Testis (tissue), 3 donors: ENCODE measurements around the gene KCTD16. TPM values are rescaled to one million over a fixed set of nuclear protein-coding genes. Genes with fewer than 3 reads are reported as not detected.

ENCODE experiments used
- DNase-seq: peaks from one replicate; pipeline ENCODE4 v3.0.0-alpha.2; 2019
- H3K27ac ChIP-seq, 2 donors: fragments of 200-600 bp; sonication (generic); one replicate each; pipeline ENCODE4 v1.5.1; 2019
- H3K27me3 ChIP-seq: fragments of 200-600 bp; sonication (generic); one replicate; pipeline ENCODE4 v1.5.1; 2019
- H3K36me3 ChIP-seq: fragments of 200-600 bp; sonication (generic); one replicate; pipeline ENCODE4 v1.5.1; 2017; ENCODE audit warnings: low read depth; ENCODE audit errors: missing control alignments
- H3K4me1 ChIP-seq: fragments of 200-600 bp; sonication (generic); one replicate; pipeline ENCODE4 v1.5.1; 2019
- H3K4me3 ChIP-seq, 2 donors: fragments of 200-600 bp; sonication (generic); one replicate each; pipeline ENCODE4 v1.5.1; 2017 to 2019
- H3K9me3 ChIP-seq: fragments of 200-600 bp; sonication (generic); one replicate; pipeline ENCODE4 v1.5.1; 2017
- POLR2A ChIP-seq: fragments of 450-650 bp; IDR thresholded peaks from one replicate; pipeline ENCODE4 v1.6.1; 2017; ENCODE audit warnings: antibody characterized with exemption, mild to moderate bottlenecking, moderate library complexity
- WGBS, 2 donors: methylation state at CpG; one replicate each; pipeline ENCODE4 v1.1.5; 2018; 5-methylcytosine and 5-hydroxymethylcytosine counted together
- intact Hi-C: fragments of 100-400 bp; cut with DNase I; formaldehyde crosslinking; loops from one replicate; pipeline ENCODE4 v1.15.1; 2023; ENCODE audit warnings: low total_unique reads
- polyA plus RNA-seq: library from polyadenylated mRNA; stranded (reverse); fragments of 350-450 nt; fragmentation: Illumina TruSeq; extraction: RNeasy Lipid Tissue Mini Kit (QIAGEN cat#74804); gene quantifications from one replicate; pipeline ENCODE4 v1.2.3, GENCODE V29; 2014; ENCODE audit warnings: low read depth, low replicate concordance; ENCODE audit not compliant: insufficient read depth
- total RNA-seq, 2 donors: library from RNA; depleted of rRNA; stranded (reverse); fragments of >200 nt; gene quantifications; one replicate each; pipeline ENCODE4 v1.2.3, GENCODE V29; 2016
- TF ChIP-seq, protein P1 (sequence below), 3 experiments: fragments of 450-650 bp in 2 of 3; fragments of 200-600 bp in 1 of 3; sonication (generic) in 1 of 3; IDR thresholded peaks; one replicate each; pipeline ENCODE4 v1.5.1; 2016 to 2019; ENCODE audit warnings: antibody characterized with exemption in 3 of 3, mild to moderate bottlenecking in 2 of 3, moderate library complexity in 1 of 3

Gene KCTD16
- total and polyA plus RNA-seq, 3 donors from 2014 or later: 1.4 to 3.2 (median 2.7) TPM

DNA sequence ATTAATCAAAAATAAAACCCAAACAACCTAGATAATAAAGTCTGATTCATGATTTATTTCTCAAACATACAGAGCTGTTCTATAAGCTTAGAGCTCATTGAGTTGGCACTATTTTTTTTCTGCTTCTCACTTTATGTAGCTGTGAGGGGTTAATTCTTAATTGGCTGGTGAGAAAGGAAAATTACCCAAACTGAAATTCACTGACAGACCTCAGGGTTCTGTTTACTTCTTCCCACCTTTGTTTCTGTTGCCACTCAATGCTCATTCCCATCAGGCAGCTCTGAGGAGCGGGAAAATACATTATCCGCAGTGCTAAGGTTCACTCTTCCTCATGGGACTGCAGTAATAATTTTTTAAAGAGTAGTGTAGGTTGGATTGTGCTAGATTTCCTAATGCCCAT is 139.9 kb downstream of the KCTD16 start:
- intact Hi-C loops: no loop called here
- 95 to 97% methylated on average over 2 of the region's 2 CpGs for WGBS, 2 donors
- no peaks in the 10 kb centered on the region for H3K4me1 ChIP-seq
- no peak for DNase-seq
- H3K36me3 ChIP-seq: no peaks in the 10 kb centered on the region
- H3K9me3 ChIP-seq: no peaks in the 10 kb centered on the region
- no peak overlapping the region for H3K27ac ChIP-seq
- no peak overlapping the region for H3K4me3 ChIP-seq
- TF ChIP-seq, protein P1, sequence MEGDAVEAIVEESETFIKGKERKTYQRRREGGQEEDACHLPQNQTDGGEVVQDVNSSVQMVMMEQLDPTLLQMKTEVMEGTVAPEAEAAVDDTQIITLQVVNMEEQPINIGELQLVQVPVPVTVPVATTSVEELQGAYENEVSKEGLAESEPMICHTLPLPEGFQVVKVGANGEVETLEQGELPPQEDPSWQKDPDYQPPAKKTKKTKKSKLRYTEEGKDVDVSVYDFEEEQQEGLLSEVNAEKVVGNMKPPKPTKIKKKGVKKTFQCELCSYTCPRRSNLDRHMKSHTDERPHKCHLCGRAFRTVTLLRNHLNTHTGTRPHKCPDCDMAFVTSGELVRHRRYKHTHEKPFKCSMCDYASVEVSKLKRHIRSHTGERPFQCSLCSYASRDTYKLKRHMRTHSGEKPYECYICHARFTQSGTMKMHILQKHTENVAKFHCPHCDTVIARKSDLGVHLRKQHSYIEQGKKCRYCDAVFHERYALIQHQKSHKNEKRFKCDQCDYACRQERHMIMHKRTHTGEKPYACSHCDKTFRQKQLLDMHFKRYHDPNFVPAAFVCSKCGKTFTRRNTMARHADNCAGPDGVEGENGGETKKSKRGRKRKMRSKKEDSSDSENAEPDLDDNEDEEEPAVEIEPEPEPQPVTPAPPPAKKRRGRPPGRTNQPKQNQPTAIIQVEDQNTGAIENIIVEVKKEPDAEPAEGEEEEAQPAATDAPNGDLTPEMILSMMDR (IDR thresholded peaks at IDR 0.05): no peak
- TF ChIP-seq POLR2A: no peak
- H3K27me3 ChIP-seq: no peaks in the 10 kb centered on the region

DNA sequence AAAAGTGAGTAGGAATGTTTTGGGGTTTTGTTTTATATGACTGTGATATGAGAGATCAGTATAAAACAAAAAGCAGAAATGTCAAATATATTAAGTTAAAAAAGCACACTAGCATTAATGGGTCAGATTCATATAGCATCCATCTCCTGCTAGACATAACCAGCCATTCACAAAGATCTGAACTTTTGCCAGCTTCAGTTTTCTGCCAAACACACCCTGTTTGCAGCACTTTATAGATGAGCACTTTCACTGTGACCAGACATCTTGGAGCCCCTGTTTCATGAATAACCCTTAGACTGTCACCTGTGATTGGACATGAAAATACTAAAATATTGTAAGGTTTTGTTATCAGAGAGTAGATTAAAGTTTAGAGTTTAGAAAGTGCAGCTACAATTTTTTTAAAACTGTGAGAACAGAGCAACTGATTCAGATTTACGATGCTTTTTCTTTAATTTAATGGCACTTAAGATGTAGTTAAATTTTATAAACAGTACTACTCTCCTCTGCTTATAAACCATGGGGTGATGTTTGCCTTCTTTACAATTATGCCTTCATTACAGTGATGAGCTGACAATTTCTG is 142.6 kb downstream of the KCTD16 start:
- H3K4me1 ChIP-seq: no peaks in the 10 kb centered on the region
- no peaks in the 10 kb centered on the region for H3K9me3 ChIP-seq
- H3K27ac ChIP-seq: no peak overlapping the region
- intact Hi-C loops: no loop called here
- WGBS, 2 donors: 90 to 96% methylated on average over 1 of the region's 1 CpG
- TF ChIP-seq POLR2A: no peak
- TF ChIP-seq, protein P1 (IDR thresholded peaks at IDR 0.05): no peak
- H3K36me3 ChIP-seq: no peaks in the 10 kb centered on the region
- H3K4me3 ChIP-seq: no peak overlapping the region
- no peak for DNase-seq
- H3K27me3 ChIP-seq: no peaks in the 10 kb centered on the region

DNA sequence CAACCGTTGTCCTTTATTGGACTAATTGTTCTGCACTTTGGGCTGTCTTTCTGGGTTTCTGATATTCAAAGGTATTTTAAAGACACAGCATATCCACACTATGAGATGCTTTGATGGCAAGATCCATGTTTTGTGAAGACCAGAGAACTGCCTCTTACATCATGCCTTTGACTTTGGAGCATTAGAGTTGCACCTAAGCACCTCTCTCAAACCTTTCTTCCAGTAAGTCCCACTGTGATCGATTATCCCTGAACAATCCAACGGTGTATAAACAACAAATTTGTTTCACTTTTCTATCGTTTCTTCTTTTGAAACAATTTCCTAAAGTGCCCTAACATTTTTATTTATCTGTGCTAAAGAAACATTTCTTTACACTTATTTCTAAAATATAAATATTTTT is 144.4 kb downstream of the KCTD16 start:
- 75 to 84% methylated on average over 4 of the region's 4 CpGs for WGBS, 2 donors
- intact Hi-C loops: no loop called here
- Histone ChIP-seq H3K27ac (no peak overlapping the region), H3K4me1 (no peaks in the 10 kb centered on the region), H3K9me3 (no peaks in the 10 kb centered on the region), H3K4me3 (no peak overlapping the region), H3K27me3 (no peaks in the 10 kb centered on the region), H3K36me3 (no peaks in the 10 kb centered on the region)
- DNase-seq: no peak
- no peak for TF ChIP-seq POLR2A
- TF ChIP-seq, protein P1 (IDR thresholded peaks at IDR 0.05): no peak

DNA sequence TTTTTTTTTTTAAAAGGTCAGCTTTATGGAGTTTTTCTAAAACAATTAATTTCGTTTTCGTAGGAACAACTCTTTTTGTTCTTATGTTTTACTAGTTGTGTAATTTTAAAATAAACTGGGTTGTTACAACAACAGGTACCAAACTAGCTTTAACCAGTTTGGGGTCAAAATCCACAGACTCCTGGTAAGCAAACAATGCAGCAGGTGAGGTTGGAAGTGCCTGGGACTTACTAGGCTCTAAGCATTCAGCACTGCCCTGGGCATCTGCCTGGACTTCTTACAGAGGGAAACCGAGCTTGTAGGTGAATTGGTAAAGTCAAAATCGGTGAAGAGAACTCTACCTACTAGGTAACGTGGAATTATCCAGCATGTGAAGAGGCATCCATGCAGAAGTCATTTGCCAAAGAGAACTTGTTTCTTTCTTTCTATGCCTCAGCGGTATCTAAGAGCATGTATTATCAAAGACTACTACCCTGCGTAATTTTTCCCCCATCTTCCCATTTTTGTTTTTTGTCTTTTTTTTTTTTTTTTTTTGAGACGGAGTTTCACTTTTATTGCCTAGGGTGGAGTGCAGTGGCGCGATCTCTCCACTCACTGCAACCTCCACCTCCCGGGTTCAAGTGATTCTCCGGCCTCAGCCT is 145.4 kb downstream of the KCTD16 start:
- Histone ChIP-seq H3K27me3 (no peaks in the 10 kb centered on the region), H3K36me3 (no peaks in the 10 kb centered on the region), H3K4me3 (no peak overlapping the region), H3K4me1 (no peaks in the 10 kb centered on the region), H3K27ac (no peak overlapping the region), H3K9me3 (no peaks in the 10 kb centered on the region)
- intact Hi-C loops: no loop called here
- TF ChIP-seq POLR2A: no peak
- TF ChIP-seq, protein P1 (IDR thresholded peaks at IDR 0.05): no peak
- WGBS, 2 donors: 89 to 94% methylated on average over 12 of the region's 12 CpGs
- DNase-seq: no peak

DNA sequence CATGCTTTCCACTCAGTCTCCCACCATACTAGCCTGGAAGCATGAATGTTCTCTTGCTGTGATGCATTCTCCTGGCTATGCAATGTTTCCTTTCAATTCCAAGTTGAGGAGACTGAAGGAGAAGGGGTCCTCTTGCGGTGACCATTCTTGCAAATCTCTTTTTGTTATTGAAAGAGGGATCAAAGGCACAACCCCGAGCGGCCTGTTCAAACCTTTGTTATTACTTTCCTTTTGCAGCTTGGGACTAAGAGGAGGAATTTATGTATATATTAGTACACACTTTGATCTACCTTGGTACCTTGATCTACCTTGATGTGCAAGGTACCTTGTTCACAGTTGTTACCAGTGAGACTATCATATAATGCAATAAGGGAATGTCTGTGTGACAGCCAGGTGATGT is 147.3 kb downstream of the KCTD16 start:
- intact Hi-C loops: no loop called here
- no peaks in the 10 kb centered on the region for H3K27me3 ChIP-seq
- no peak overlapping the region for H3K4me3 ChIP-seq
- no peaks in the 10 kb centered on the region for H3K4me1 ChIP-seq
- no peak overlapping the region for H3K27ac ChIP-seq
- H3K9me3 ChIP-seq: no peaks in the 10 kb centered on the region
- no peak for DNase-seq
- H3K36me3 ChIP-seq: no peaks in the 10 kb centered on the region
- 85 to 88% methylated on average over 3 of the region's 3 CpGs for WGBS, 2 donors
- TF ChIP-seq, protein P1 (IDR thresholded peaks at IDR 0.05): no peak
- no peak for TF ChIP-seq POLR2A
